Lower lobe of right lung (tissue), 2 donors: ENCODE measurements around the gene TMUB1. TPM values are rescaled to one million over a fixed set of nuclear protein-coding genes. Genes with fewer than 3 reads are reported as not detected.
A peak's percentile ranks its signal among the peaks of the same experiment; 100 is the strongest.

Experiments
- ATAC-seq, 2 donors: fragments of 200-7000 bp; cut with Tn5 transposase; one replicate each; pipeline ENCODE4 v1.9.1; 2020 to 2022; ENCODE audit warnings: mild to moderate bottlenecking in 2 of 2, moderate library complexity in 2 of 2
- DNase-seq: peaks from one replicate; pipeline ENCODE4 v3.0.0-alpha.2; 2020
- H3K27ac ChIP-seq: fragments of 200-600 bp; one replicate; pipeline ENCODE4 v1.8.0; 2022
- H3K27me3 ChIP-seq: fragments of 200-600 bp; one replicate; pipeline ENCODE4 v1.8.0; 2022; ENCODE audit warnings: low read depth
- H3K36me3 ChIP-seq: fragments of 200-600 bp; one replicate; pipeline ENCODE4 v1.8.0; 2022; ENCODE audit warnings: mild to moderate bottlenecking
- H3K4me1 ChIP-seq: fragments of 200-600 bp; one replicate; pipeline ENCODE4 v1.8.0; 2022
- H3K4me3 ChIP-seq: fragments of 200-600 bp; one replicate; pipeline ENCODE4 v1.8.0; 2022; ENCODE audit warnings: mild to moderate bottlenecking
- H3K9me3 ChIP-seq: fragments of 200-600 bp; one replicate; pipeline ENCODE4 v1.8.0; 2022
- CTCF ChIP-seq: fragments of 200-600 bp; IDR thresholded peaks from one replicate; pipeline ENCODE4 v1.8.0; 2022; ENCODE audit warnings: antibody characterized with exemption, mild to moderate bottlenecking
- intact Hi-C: fragments of 100-400 bp; cut with DNase I; formaldehyde crosslinking; loops from one replicate; pipeline ENCODE4 v1.11.0; 2022
- total RNA-seq: library from RNA; stranded (reverse); fragmentation: NEBNext Ultra II Directional; extraction: Animal tissue kit (Norgen Biotek cat#: 25700); gene quantifications from one replicate; pipeline ENCODE4 v1.2.1, GENCODE V29; 2021
- donor health status: DM: no; HTN: yes; CAD: no; lungs with severe emphysema.

TMUB1 gene
- total RNA-seq, 1 donor from 2014 or later, result 37.4 TPM

- H3K9me3 ChIP-seq, result no peaks in the 10 kb centered on the region
- intact Hi-C loops, result no loop called here
- H3K4me3 ChIP-seq, result peak overlapping the region; percentile 96
- TF ChIP-seq CTCF, result no peak
- peak overlapping the region; percentile 84 for H3K27ac ChIP-seq
- no peaks in the 10 kb centered on the region for H3K27me3 ChIP-seq
- no peak for DNase-seq
- H3K36me3 ChIP-seq, result no peaks in the 10 kb centered on the region
- ATAC-seq, result no peak
- H3K4me1 ChIP-seq, result peaks cover 60% of the 10 kb centered on the region
These were observed 499 bp upstream of the TMUB1 start for GRCh38 chr7:151083824-151084160.

GRCh38 chr7:151082141-151083070 is 887 bp downstream of the TMUB1 start:
- no peak for TF ChIP-seq CTCF
- Histone ChIP-seq H3K27me3 (no peaks in the 10 kb centered on the region), H3K36me3 (peaks cover 7% of the 10 kb centered on the region), H3K9me3 (no peaks in the 10 kb centered on the region), H3K4me3 (peak overlapping the region; percentile 96), H3K4me1 (peaks cover 54% of the 10 kb centered on the region), H3K27ac (peak overlapping the region; percentile 93)
- no peak for ATAC-seq
- intact Hi-C loops, result no loop called here
- DNase-seq, result no peak

GRCh38 chr7:151081170-151082101 is 1.9 kb downstream of the TMUB1 start:
- no peaks in the 10 kb centered on the region for H3K27me3 ChIP-seq
- DNase-seq (no peak), ATAC-seq (no peak)
- peak overlapping the region; percentile 96 for H3K4me3 ChIP-seq
- H3K4me1 ChIP-seq, result peaks cover 54% of the 10 kb centered on the region
- H3K27ac ChIP-seq, result peak overlapping the region; percentile 93
- no peak for TF ChIP-seq CTCF
- intact Hi-C loops, result no loop called here
- H3K36me3 ChIP-seq, result peaks cover 14% of the 10 kb centered on the region
- H3K9me3 ChIP-seq, result no peaks in the 10 kb centered on the region

DNA sequence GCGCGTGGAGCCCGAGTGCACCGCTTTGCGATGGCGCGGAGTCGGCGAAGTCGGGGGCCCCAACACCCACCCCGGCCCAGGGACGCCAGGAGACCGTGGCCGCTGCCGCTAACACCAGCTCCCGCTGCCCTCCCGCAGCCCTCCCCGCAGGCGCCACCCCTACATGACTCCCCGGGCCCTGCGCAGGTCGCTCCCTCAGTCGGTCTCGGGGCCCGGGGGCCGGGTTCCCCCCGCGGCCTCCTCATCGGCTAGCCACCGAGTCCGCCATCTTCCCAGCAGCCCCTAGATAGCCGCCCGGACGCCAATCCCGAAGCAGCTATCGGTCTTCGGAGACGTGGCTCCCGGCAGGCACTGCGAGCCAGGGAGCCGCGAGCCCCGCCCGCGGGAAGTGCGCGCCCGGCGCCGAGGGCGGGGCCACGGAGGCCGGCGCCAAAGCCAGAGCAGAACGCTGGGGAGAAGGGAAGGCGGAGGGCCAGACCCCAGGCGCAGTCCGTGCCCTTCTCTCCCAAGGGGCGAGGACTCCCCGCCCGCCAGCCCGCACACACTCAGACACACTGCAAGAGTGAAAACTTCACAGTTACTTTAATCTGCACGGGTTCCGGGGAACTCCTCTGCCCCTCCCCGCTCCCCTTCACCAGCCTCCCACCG is 2.6 kb downstream of the TMUB1 start, which contains the start of gene FASTK:
TSS of gene FASTK (minus strand) at position 288 of the 648 bp plus-strand sequence. CDS start at position 245, 43 bp downstream.
- H3K27ac ChIP-seq, result peak within 1 kb of the TSS; percentile 93
- DNase-seq (peak; percentile 94), ATAC-seq (peak; percentile 93 to 94)
- intact Hi-C loops, result no loop called here
- TF ChIP-seq CTCF, result no peak
- no peaks in the 10 kb centered on the region for H3K9me3 ChIP-seq
- no peaks in the 10 kb centered on the region for H3K27me3 ChIP-seq
- H3K4me1 ChIP-seq, result peaks cover 51% of the 10 kb centered on the region
- peak within 1 kb of the TSS; percentile 96 for H3K4me3 ChIP-seq
- peaks cover 22% of the 10 kb centered on the region for H3K36me3 ChIP-seq

DNA sequence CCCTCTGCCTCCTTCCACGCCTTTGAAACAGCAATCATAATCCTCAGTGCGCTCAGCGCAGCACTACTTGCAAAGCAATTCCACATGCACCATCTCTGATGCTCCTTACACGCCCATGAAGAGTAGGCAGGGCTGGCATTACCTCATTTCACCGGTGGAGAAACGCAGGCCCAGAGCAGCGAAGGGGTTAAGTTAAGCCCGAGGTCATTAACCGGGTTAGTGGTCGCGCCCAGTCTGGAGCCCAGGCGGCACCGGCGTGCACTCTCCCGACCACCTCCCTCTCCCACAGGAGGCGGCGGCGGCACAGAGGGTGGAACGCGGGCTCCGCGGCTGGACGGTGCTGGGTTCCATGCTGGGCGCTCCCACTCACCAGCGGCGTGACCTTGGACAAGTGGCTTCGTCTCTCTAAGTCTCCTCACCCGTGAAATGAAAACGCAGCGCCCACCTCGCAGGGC is 3.2 kb downstream of the TMUB1 start:
- no peak for TF ChIP-seq CTCF
- intact Hi-C loops, result no loop called here
- ATAC-seq (peak; percentile 28 to 33), DNase-seq (no peak)
- Histone ChIP-seq H3K4me1 (peaks cover 46% of the 10 kb centered on the region), H3K9me3 (no peaks in the 10 kb centered on the region), H3K36me3 (peaks cover 28% of the 10 kb centered on the region), H3K4me3 (peak overlapping the region; percentile 96), H3K27ac (peak overlapping the region; percentile 93), H3K27me3 (no peaks in the 10 kb centered on the region)
